ENCODE data around the gene ERN1. TPM values are rescaled to one million over a fixed set of nuclear protein-coding genes. Genes with fewer than 3 reads are reported as not detected.
A peak's percentile ranks its signal among the peaks of the same experiment; 100 is the strongest.

The ERN1 gene
- total and polyA plus RNA-seq, 2 of the 13 experiments (the other 11 are each of a cell fraction or from before 2014, with no cell fraction given) = 6.0 to 12.7 TPM

- TF ChIP-seq USF2 (IDR thresholded peaks at IDR 0.05; ENCODE audit: low read depth, low read length) (no peak), USF2 (CRISPR knock-in tag; IDR thresholded peaks at IDR 0.05; ENCODE audit: borderline replicate concordance) (no peak), ZBTB4 (CRISPR knock-in tag; IDR thresholded peaks at IDR 0.05; ENCODE audit: borderline replicate concordance) (0 out of 2 replicates have a peak, but pooled peaks have one; percentile 3), ZNF276 (CRISPR knock-in tag; IDR thresholded peaks at IDR 0.05; ENCODE audit: low read depth) (no peak), ZNF550 (CRISPR knock-in tag; IDR thresholded peaks at IDR 0.05; ENCODE audit: borderline replicate concordance) (no peak), MED1 (CRISPR knock-in tag; IDR thresholded peaks at IDR 0.05) (no peak), BHLHE40 (IDR thresholded peaks at IDR 0.05; ENCODE audit: low read length) (no peak), HNRNPH1 (optimal IDR thresholded peaks at IDR 0.05; ENCODE audit: low read depth, low read length) (no peak), ARID3A (IDR thresholded peaks at IDR 0.05; ENCODE audit: low read depth, low read length) (peak; percentile 88; the same call in 1 of the 2 replicates), FOXK1 (CRISPR knock-in tag; IDR thresholded peaks at IDR 0.05; ENCODE audit: borderline replicate concordance, low read depth) (no peak), AHDC1 (CRISPR knock-in tag; IDR thresholded peaks at IDR 0.05; ENCODE audit: borderline replicate concordance) (peak; percentile 26; the same call in 1 of the 2 replicates), ZNF629 (CRISPR knock-in tag; conservative IDR thresholded peaks at IDR 0.05) (peak; percentile 57)
Measured at GRCh38 chr17:64133546-64134215, 3.7 kb upstream of the ERN1 start (continued).

All from HepG2 (cell line).